GM12878 (cell line): ENCODE measurements around the gene WWOX. TPM values are rescaled to one million over a fixed set of nuclear protein-coding genes. Genes with fewer than 3 reads are reported as not detected.

Experiments used
- ATAC-seq: fragments of 200-7000 bp; cut with Tn5 transposase; 3 replicates; pipeline ENCODE4 v1.9.1; 2020; ENCODE audit warnings: mild to moderate bottlenecking, moderate library complexity
- BruUV-seq: library from RNA; stranded (reverse); fragments of 400-500 nt; replicated peaks from 2 replicates; lab custom pipeline; 2021; lab: Mats Ljungman, UMichigan
- CTCF ChIA-PET: fragments of 300-600 bp; sonication (Branson Sonifier 250); formaldehyde crosslinking; extraction: SDS; loops from one replicate; lab custom pipeline; 2021; ENCODE audit warnings: inconsistent platforms; lab: Yijun Ruan, JAX
- POLR2A ChIA-PET: fragments of 350-600 bp; formaldehyde crosslinking; extraction: SDS; loops from one replicate; lab custom pipeline; 2021; ENCODE audit warnings: inconsistent platforms; lab: Charles Lee
- RAD21 ChIA-PET: fragments of 300-600 bp; sonication (Branson Sonifier 250); formaldehyde crosslinking; loops from one replicate; lab custom pipeline; 2023; ENCODE audit warnings: antibody characterized with exemption; ENCODE audit not compliant: unreplicated experiment; lab: Charles Lee
- SMC1A ChIA-PET: fragments of 300-600 bp; sonication (Branson Sonifier 250); formaldehyde crosslinking; loops from one replicate; lab custom pipeline; 2023; ENCODE audit not compliant: unreplicated experiment, uncharacterized antibody; lab: Charles Lee
- DNase-seq: peaks from one replicate; pipeline ENCODE4 v3.0.0-alpha.2; 2011; ENCODE audit warnings: low read depth, low spot score
- FAIRE-seq: peaks from 3 replicates; lab custom pipeline; 2011; peaks lifted over from hg19 to GRCh38; lab: Jason Lieb, UNC
- H2AFZ ChIP-seq: 2 replicates; pipeline ENCODE4 v1.6.0; 2011; ENCODE audit warnings: low read depth, low read length, control low read depth; ENCODE audit not compliant: control insufficient read depth
- H3K27ac ChIP-seq: 2 replicates; pipeline ENCODE4 v1.5.1; 2011; ENCODE audit warnings: control low read depth; ENCODE audit not compliant: control insufficient read depth, insufficient read depth
- H3K27me3 ChIP-seq, 2 experiments: replicated peaks in 1 of 2; 2 replicates each; pipeline versions ENCODE4 v1.6.0 to v1.6.1; 2011; ENCODE audit warnings: low read length in 1 of 2; ENCODE audit not compliant: control insufficient read depth in 2 of 2, insufficient read depth in 2 of 2
- H3K36me3 ChIP-seq, 2 experiments: 2 replicates each; pipeline ENCODE4 v1.5.1; 2011; ENCODE audit warnings: low read length in 1 of 2; ENCODE audit not compliant: control insufficient read depth in 2 of 2, insufficient read depth in 2 of 2
- H3K4me1 ChIP-seq: 2 replicates; pipeline ENCODE4 v1.6.1; 2011; ENCODE audit warnings: mild to moderate bottlenecking, low read length, moderate library complexity, mixed read lengths; ENCODE audit not compliant: control insufficient read depth, insufficient read depth
- H3K4me2 ChIP-seq: 2 replicates; pipeline ENCODE4 v1.6.0; 2011; ENCODE audit warnings: control low read depth; ENCODE audit not compliant: control insufficient read depth, insufficient read depth
- H3K4me3 ChIP-seq: fragments of 200-600 bp; sonication (generic); 2 replicates; pipeline ENCODE4 v1.5.1; 2016
- H3K79me2 ChIP-seq: 2 replicates; pipeline ENCODE4 v1.6.0; 2011; ENCODE audit warnings: low read length; ENCODE audit not compliant: control insufficient read depth, insufficient read depth
- H3K9ac ChIP-seq: 2 replicates; pipeline ENCODE4 v1.8.0; 2011; ENCODE audit warnings: low read length, control low read depth, mixed read lengths; ENCODE audit not compliant: control insufficient read depth, insufficient read depth
- H3K9me3 ChIP-seq: replicated peaks from 3 replicates; pipeline ENCODE4 v1.5.1; 2011; ENCODE audit warnings: mild to moderate bottlenecking, low read length; ENCODE audit not compliant: control insufficient read depth, insufficient read depth
- H4K20me1 ChIP-seq: 2 replicates; pipeline ENCODE4 v1.6.0; 2011; ENCODE audit not compliant: control insufficient read depth, insufficient read depth
- BRCA1 ChIP-seq: IDR thresholded peaks from 2 replicates; pipeline ENCODE4 v1.6.1; 2011; ENCODE audit warnings: low read depth, low read length, improper control_type of control experiment
- CBFB ChIP-seq: IDR thresholded peaks from 2 replicates; pipeline ENCODE4 v1.6.1; 2016; ENCODE audit warnings: antibody characterized with exemption, low read depth
- CBX5 ChIP-seq: sonication (generic); IDR thresholded peaks from 2 replicates; pipeline ENCODE4 v1.6.1; 2016; ENCODE audit warnings: low read depth, moderate library complexity, mild to moderate bottlenecking, inconsistent platforms
- CREM ChIP-seq: IDR thresholded peaks from 2 replicates; pipeline ENCODE4 v1.6.1; 2014; ENCODE audit warnings: antibody characterized with exemption, low read depth
- HDAC6 ChIP-seq: fragments of 200-600 bp; sonication (generic); IDR thresholded peaks from one replicate; pipeline ENCODE4 v1.8.0; 2017; ENCODE audit warnings: antibody characterized with exemption; ENCODE audit not compliant: unreplicated experiment
- JUND ChIP-seq: IDR thresholded peaks from 2 replicates; pipeline ENCODE4 v1.6.1; 2012; ENCODE audit warnings: low read depth, mild to moderate bottlenecking, low read length, improper control_type of control experiment, moderate library complexity
- NFIC ChIP-seq: IDR thresholded peaks from 2 replicates; pipeline ENCODE4 v1.6.1; 2012; ENCODE audit warnings: low read depth, mild to moderate bottlenecking, inconsistent platforms, low read length, moderate library complexity
- NR2F1 ChIP-seq: fragments of 450-650 bp; conservative IDR thresholded peaks from 2 replicates; pipeline ENCODE4 v1.6.1; 2017; ENCODE audit warnings: mild to moderate bottlenecking
- RCOR1 ChIP-seq: conservative IDR thresholded peaks from 2 replicates; pipeline ENCODE4 v1.6.1; 2012; ENCODE audit warnings: low read depth, low read length, improper control_type of control experiment
- REST ChIP-seq: IDR thresholded peaks from 2 replicates; pipeline ENCODE4 v1.6.1; 2012; ENCODE audit warnings: mild to moderate bottlenecking, low read depth, low read length
- SMAD1 ChIP-seq: fragments of 450-650 bp; IDR thresholded peaks from 2 replicates; pipeline ENCODE4 v1.6.1; 2018; ENCODE audit warnings: mild to moderate bottlenecking, low read depth; ENCODE audit not compliant: partially characterized antibody
- ZBED1 ChIP-seq: IDR thresholded peaks from 2 replicates; pipeline ENCODE4 v1.6.1; 2016; ENCODE audit warnings: borderline replicate concordance
- ZNF592 ChIP-seq: fragments of 450-650 bp; IDR thresholded peaks from 2 replicates; pipeline ENCODE4 v1.6.1; 2017; ENCODE audit warnings: mild to moderate bottlenecking, moderate library complexity
- ZZZ3 ChIP-seq: IDR thresholded peaks from 2 replicates; pipeline ENCODE4 v1.6.1; 2011; ENCODE audit warnings: low read depth; ENCODE audit not compliant: control insufficient read depth, insufficient read length
- WGBS: methylation state at CpG from one replicate; pipeline ENCODE4 v1.1.6; 2016; ENCODE audit warnings: low lambda C conversion rate; ENCODE audit not compliant: insufficient replicate concordance, insufficient coverage; ENCODE audit errors: missing lambda C conversion rate; 5-methylcytosine and 5-hydroxymethylcytosine counted together
- in situ Hi-C: fragments of 300-500 bp; cut with MboI; formaldehyde crosslinking; loops from 9 replicates; pipeline ENCODE4 v1.14.3; 2018; ENCODE audit warnings: mixed read lengths
- intact Hi-C: fragments of 100-400 bp; cut with micrococcal nuclease; formaldehyde crosslinking; loops from one replicate; pipeline ENCODE4 v1.14.2; 2022; ENCODE audit not compliant: unreplicated experiment
- polyA plus RNA-seq, 11 experiments: library from polyadenylated mRNA; depleted of rRNA in 4 of 11; unstranded in 6 of 11; stranded (reverse) in 5 of 11; fragments of >200 nt; fragmentation: Nextera tagmentation in 4 of 11; fragmentation: Illumina TruSeq in 1 of 11; extraction: Ambion mirVana in 4 of 11; extraction: Trizol in 1 of 11; gene quantifications; 1 replicate in 1 of 11; 2 replicates in 10 of 11; pipeline versions ENCODE4 v1.2.1 to v1.2.3, GENCODE V29; 2011 to 2016; ENCODE audit warnings: inconsistent platforms in 2 of 11, missing spikeins in 2 of 11, low read depth in 1 of 11
- total RNA-seq, 4 experiments: library from RNA; depleted of rRNA in 3 of 4; stranded (reverse); fragments of >200 nt in 3 of 4; fragmentation: Illumina TruSeq in 1 of 4; extraction: Trizol in 1 of 4; gene quantifications; 2 replicates each; pipeline versions ENCODE4 v1.2.1 to v1.2.3, GENCODE V29; 2013 to 2021

Gene WWOX
- total and polyA plus RNA-seq, 10 of the 15 experiments (the other 5 are each of a cell fraction or from before 2014, with no cell fraction given) = 2.8 to 24.4 (median 17.8) TPM

GRCh38 chr16:78105517-78105916 lies 6.1 kb downstream of the WWOX start (continued):
- TF ChIP-seq BRCA1 = no peak
- no peak for TF ChIP-seq ZZZ3
- TF ChIP-seq JUND = no peak
- TF ChIP-seq ZBED1 = no peak

GRCh38 chr16:78106686-78107085 lies 7.2 kb downstream of the WWOX start:
- FAIRE-seq = no peak
- TF ChIP-seq CBX5 = no peak
- no peak for TF ChIP-seq NFIC
- TF ChIP-seq CREM = no peak
- no peak for TF ChIP-seq SMAD1
- TF ChIP-seq REST = no peak
- TF ChIP-seq NR2F1 = no peak
- TF ChIP-seq CBFB = no peak
- no peak for TF ChIP-seq HDAC6
- TF ChIP-seq RCOR1 = no peak
- no peak for TF ChIP-seq ZNF592

More at GRCh38 chr16:78106686-78107085, 7.2 kb downstream of the WWOX start:
- DNase-seq (no peak), ATAC-seq (no peak)
- POLR2A ChIA-PET = interaction anchor here (0.6 kb wide), 1 partner anchor 8 kb away, joined by 6 read pairs; no protein-coding TSS in a partner anchor
- Histone ChIP-seq H3K27me3 (no peaks in the 10 kb centered on the region), H3K4me3 (no peak overlapping the region), H3K9me3 (no peaks in the 10 kb centered on the region), H3K79me2 (no peaks in the 10 kb centered on the region), H3K9ac (no peak overlapping the region), H2AFZ (no peak overlapping the region), H3K4me2 (no peak overlapping the region), H4K20me1 (no peaks in the 10 kb centered on the region), H3K36me3 (no peaks in the 10 kb centered on the region), H3K27ac (no peak overlapping the region), H3K4me1 (no peaks in the 10 kb centered on the region)
- BruUV-seq = no TSS peak
- intact Hi-C loops (no loop called here), in situ Hi-C loops (no loop called here)
- CTCF ChIA-PET = interaction anchor here (1.1 kb wide), 1 partner anchor 15 kb away, joined by 4 read pairs; no protein-coding TSS in a partner anchor
- WGBS = 89% methylated on average over 8 of the region's 8 CpGs
- SMC1A ChIA-PET = no interaction called here
- RAD21 ChIA-PET = interaction anchor here (0.7 kb wide), 1 partner anchor 1405 kb away, joined by 3 read pairs; no protein-coding TSS in a partner anchor
